Activated T-cell treated with anti-CD3 and anti-CD28 coated beads for 48 hours (primary cell): Measurements from ENCODE around the gene LNPEP.

Experiments
- DNase-seq: peaks from one replicate; pipeline ENCODE4 v3.0.0-alpha.2; 2020; ENCODE audit warnings: low read depth

The LNPEP gene

GRCh38 chr5:97000391-97000790 lies 64.5 kb downstream of the LNPEP start:
- DNase-seq: no peak

DNA sequence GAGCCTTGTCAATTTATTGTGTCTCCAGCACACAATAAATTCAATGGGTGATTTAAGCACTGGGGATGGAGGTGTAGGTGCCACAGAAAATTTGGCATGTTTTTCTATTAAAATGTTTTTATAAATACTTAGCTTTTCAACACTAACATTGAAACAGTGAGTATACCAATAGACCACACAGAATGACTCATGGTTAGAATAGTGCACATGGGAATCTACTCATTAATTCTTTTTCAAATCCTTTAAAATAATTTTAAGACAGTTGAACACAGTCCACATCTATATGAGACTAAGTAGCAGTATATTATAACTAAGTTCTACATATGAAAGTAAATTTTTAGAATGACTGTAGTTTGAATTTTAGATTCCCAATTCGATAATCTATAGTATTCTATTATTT lies 67.1 kb downstream of the LNPEP start:
- no peak for DNase-seq

DNA sequence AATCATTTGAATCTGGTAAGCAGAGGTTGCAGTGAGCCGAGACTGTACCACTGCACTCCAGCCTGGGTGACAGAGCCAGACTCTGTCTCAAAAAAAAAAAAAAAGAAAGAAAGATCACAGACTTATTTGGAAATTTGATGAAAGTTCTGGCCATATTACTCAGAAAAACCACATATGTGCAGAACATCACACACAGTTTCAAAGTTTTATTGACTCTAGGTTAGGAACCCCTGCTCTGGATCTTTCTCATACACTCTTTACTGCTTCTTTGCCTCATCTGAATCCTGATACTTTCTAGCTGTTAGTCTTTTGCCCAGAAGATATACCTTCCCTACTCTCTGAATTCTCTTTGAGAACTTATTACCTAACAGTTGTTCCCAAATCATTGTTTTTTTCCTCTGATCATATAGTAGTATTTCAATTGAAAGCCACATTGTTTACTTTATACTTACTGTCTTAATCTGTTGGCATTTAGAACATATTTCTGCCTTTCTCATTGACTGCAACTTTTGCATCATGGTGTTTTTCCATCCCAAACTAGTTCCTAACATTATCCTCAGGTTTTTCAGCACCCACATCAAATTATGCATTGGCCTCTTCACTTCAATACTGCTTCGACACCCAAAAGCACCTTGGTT lies 68.7 kb downstream of the LNPEP start:
- no peak for DNase-seq

DNA sequence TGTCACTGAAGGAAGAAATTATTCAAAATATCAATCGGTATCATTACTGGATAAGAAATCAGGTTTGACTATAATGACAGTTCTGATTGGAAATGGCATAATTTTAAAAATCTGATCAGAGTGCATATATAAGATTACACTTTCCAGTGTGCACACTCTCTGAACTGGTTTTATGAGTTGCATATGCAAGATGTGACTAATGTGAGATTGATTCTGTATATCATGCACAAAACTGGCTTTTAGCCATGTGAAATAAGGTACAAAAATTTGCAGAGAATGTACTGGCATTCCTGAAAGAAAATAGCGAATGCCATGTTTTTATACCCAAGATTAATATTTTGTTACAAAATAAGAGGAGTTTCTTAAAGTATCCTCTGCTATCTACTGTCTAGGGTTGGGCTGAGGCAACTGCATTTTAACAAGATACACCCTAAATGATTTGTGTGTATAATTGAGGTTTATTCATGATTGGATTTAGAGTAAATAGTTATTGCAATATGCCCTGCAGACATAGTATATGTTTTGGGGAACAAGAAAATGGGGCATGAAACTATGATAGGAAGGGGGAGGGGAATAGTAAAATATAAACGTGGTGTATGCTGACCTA lies 70.7 kb downstream of the LNPEP start:
- no peak for DNase-seq

DNA sequence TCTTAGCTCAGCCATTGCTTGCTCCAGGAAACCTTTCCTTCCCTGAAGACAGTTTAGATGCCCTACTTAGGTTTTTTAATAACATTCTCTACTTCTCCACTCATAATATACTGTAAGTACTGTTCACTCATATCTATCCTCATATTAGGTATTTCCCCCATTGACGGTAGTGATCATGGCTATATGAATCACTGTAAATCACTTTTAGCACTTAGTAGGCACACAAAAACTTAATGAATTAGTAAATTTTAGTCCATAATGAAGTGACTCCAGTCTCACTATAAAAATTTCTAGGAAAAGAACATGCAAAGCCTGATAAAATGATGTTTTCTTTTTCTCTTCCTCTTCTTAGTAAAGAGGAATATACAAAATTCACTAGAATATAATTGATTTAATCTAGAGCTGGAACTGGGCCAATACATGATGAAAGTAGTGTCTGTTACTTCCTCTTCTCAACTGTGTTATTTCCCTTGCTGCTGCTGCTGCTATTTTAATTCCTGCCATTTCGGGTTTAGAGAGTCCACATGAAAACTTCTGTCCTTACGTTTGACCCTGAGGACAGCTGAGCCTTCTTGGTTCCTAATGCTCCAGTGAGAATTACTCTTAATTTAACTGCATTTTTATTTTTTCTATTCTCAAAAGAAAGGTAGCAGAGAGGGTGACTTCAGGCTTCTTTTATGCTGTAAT lies 73.5 kb downstream of the LNPEP start:
- no peak for DNase-seq

DNA sequence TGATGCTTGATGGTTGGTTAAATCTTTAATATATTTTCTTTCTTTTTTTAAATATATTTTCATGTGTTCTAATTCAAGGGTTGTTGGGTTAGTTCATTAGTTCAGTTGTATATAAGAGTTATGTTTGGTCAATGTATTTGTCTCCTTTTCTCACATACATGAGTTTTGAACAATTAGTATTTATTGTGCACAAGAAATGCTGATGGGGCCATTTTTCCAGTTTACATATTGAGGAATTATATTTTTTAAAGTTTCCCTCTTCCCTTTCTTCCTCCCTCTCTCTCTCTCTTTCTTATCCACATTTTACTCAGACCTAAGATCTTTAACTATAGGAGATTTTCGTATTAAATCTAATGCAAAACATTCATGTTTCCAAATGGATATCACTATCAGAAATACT lies 74.0 kb downstream of the LNPEP start:
- no peak for DNase-seq

DNA sequence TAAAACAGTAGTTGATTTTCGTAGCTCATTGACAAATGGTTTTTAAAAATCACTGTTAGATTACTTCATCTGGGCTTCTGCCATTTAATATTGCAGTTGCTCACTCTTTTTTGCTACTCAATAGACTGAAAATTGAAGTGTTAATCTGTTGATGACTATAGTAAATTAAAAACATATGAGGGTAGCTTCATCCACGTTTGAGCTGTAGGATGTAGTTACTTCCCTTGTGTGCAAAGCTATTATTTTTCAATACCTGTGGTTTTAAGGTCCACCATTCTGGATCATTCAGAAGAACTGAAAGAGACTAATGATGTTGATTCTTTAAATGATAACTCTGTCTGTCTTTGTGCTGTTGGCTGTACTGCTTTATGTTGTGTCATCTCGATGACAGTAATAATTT lies 74.7 kb downstream of the LNPEP start:
- DNase-seq: no peak

- no peak for DNase-seq
These were observed 75.7 kb downstream of the LNPEP start for GRCh38 chr5:97011567-97011966.

DNA sequence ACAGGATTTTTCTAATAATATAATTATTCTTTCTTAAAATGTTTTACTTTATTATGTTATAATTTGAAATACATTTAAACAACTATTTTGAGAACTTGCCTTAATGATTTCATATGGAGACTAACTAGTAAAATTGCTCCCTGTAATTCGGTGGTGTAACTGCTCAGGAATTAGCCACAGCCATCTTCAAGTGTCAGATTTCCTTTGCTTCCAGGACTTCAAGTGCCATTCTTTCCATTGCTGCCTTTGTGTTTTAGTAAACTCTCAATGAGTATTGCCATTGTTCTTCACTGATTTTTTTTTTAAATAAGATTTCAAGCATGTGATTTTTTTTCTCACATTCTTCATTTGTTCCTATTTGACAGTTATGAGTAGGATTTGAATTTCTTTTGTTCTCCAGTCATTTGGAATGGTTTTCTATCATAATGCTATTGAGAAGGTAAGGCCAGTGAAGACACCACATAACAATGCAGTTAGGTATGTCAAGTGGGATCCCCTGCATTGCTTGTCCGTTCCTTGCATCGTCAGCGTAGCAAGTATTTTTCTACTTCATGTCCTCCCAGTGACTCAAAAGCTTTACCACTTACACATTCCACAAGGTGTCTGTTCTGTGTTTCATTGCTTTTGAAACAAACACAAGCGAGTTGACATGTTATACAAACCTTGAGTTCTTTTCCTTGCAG lies 83.7 kb downstream of the LNPEP start:
- no peak for DNase-seq

GRCh38 chr5:97021416-97021815 lies 85.5 kb downstream of the LNPEP start:
- no peak for DNase-seq

GRCh38 chr5:97022898-97023297 lies 87.0 kb downstream of the LNPEP start:
- no peak for DNase-seq

- no peak for DNase-seq
These were observed 90.8 kb downstream of the LNPEP start for GRCh38 chr5:97026721-97027120.

GRCh38 chr5:97037819-97038218 lies 101.9 kb downstream of the LNPEP start:
- no peak for DNase-seq

DNA sequence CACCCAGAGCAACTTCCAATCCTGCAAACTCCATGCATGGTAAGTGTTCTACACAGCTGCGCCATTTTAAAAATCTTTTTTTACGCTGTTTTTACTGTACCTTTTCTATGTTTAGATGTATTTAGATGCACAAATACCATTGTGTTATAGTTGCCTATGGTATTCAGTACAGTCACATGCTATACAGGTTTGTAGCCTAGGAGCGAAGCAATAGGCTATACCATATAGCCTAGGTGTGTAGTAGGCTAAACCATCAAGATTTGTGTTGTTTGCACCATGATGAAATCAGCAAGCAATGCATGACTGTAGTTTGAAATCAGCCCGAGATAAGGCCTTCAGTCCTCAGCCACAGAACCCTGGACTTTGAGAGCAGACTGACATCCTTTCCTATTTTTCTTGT lies 105.4 kb downstream of the LNPEP start:
- no peak for DNase-seq

DNA sequence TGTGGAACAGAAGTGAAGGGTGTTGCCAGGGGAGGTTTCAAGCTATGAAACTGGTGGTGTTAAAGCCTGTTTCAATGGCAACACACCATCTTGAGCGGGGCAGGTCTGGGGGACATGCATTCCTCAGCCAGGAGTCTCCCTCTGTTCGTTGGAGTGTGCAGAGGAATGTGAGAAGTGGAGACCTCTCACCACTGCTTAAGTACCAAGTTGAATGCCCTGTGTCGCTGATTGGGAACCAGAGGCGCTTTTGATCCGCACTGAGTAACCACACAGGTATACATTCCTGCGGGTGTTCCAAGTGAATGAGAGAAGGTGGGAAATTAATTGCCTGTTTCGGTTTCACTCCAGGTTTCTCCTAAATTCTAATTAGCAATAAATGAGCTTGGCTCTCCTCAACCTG lies 107.1 kb downstream of the LNPEP start:
- DNase-seq: no peak

GRCh38 chr5:97043511-97043910 lies 107.6 kb downstream of the LNPEP start:
- no peak for DNase-seq

- no peak for DNase-seq
These were observed 108.2 kb downstream of the LNPEP start for GRCh38 chr5:97044052-97044451.

- no peak for DNase-seq
These were observed 110.5 kb downstream of the LNPEP start for GRCh38 chr5:97046270-97046982.

- DNase-seq: no peak
These were observed 111.2 kb downstream of the LNPEP start for GRCh38 chr5:97047076-97047475.

DNA sequence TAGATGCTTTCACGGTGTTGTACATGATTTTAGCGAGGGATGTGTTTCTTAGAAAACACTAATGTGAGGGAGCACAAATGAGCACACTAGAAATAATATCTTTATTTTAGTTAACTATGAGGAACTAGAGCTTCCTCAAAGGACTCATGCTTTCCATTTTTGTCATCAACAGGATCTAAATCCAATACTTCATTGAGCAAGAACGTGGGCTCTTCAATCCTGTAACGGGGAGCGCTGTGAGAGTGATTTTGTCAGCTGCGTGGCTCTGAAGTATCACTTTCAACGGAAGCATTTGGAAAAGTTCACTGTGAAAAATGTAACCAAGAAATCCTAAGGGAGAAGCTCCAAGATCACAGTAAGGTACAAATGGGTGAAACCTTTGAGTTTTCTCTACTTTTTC lies 113.3 kb downstream of the LNPEP start:
- no peak for DNase-seq

GRCh38 chr5:97056263-97056662 lies 120.4 kb downstream of the LNPEP start:
- no peak for DNase-seq

GRCh38 chr5:97062046-97062445 lies 126.2 kb downstream of the LNPEP start:
- DNase-seq: no peak
